T-helper 17 cell (primary cell): ENCODE measurements around the gene COLGALT1. TPM values are rescaled to one million over a fixed set of nuclear protein-coding genes. Genes with fewer than 3 reads are reported as not detected.
A peak's percentile ranks its signal among the peaks of the same experiment; 100 is the strongest.
"Not testable (repeated sequence)": the region's sequence is repeated elsewhere in the genome, so short reads cannot be mapped to it uniquely, and the experiment has no call there.

ENCODE experiments used
- ATAC-seq: fragments of 150-1000 bp; cut with Tn5 transposase; 2 replicates; pipeline ENCODE4 v1.10.0; 2021; ENCODE audit warnings: mild to moderate bottlenecking, moderate library complexity
- DNase-seq, 3 donors: peaks; one replicate each; pipeline versions ENCODE4 v3.0.0 to v3.0.0-alpha.2; 2020 to 2021
- H3K9me3 ChIP-seq: one replicate; pipeline ENCODE4 v1.7.0; 2013; ENCODE audit warnings: low read length, mild to moderate bottlenecking; ENCODE audit not compliant: control insufficient read depth, poor library complexity, severe bottlenecking
- H3K27ac Mint-ChIP-seq: one replicate; pipeline ENCODE4 v1.8.0; 2022; ENCODE audit warnings: mild to moderate bottlenecking, moderate library complexity, mixed read lengths
- H3K27me3 Mint-ChIP-seq: one replicate; pipeline ENCODE4 v1.8.0; 2022; ENCODE audit warnings: mixed read lengths
- H3K36me3 Mint-ChIP-seq: one replicate; pipeline ENCODE4 v1.8.0; 2022; ENCODE audit warnings: low read depth, mixed read lengths
- H3K4me1 Mint-ChIP-seq: one replicate; pipeline ENCODE4 v1.8.0; 2022; ENCODE audit warnings: mild to moderate bottlenecking, mixed read lengths
- H3K4me3 Mint-ChIP-seq: one replicate; pipeline ENCODE4 v1.8.0; 2022; ENCODE audit warnings: mild to moderate bottlenecking, moderate library complexity, mixed read lengths
- total RNA-seq, 4 donors: library from RNA in 2 of 4; stranded (reverse) in 2 of 4; gene quantifications; one replicate each; pipeline ENCODE4 v1.2.3 and lab custom pipeline; 2022 to 2026

The COLGALT1 gene
- total RNA-seq, 2 donors from 2014 or later, result 42.1 to 42.4 TPM

DNA sequence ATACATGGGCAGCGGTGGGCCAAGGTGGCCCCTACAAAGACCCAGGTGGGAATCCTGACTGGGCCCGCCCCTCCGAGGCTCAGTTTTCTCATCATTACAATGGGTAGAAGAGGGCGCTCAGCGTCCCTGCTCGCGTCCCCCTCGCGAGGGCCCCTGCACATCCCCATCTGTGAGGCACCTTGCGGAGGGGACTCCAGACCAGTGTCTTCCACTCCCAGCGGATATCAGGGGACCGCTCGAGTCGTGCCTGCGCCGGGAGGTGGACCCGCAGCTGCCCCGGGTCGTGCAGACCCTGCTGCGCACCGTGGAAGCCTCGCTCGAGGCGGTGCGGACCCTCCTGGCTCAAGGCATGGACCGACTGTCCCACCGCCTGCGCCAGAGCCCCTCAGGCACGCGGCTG is 15.3 kb upstream of the COLGALT1 start:
- no peak for ATAC-seq
- no peaks in the 10 kb centered on the region for H3K36me3 Mint-ChIP-seq

GRCh38 chr19:17541184-17541759 is 14.2 kb upstream of the COLGALT1 start:
- ATAC-seq (no peak), DNase-seq (no peak)
- Mint-ChIP-seq H3K36me3 (no peaks in the 10 kb centered on the region), H3K27ac (no peak overlapping the region), H3K27me3 (no peaks in the 10 kb centered on the region), H3K4me3 (no peak overlapping the region), H3K4me1 (peaks cover 15% of the 10 kb centered on the region)
- no peaks in the 10 kb centered on the region for H3K9me3 ChIP-seq

More for the DNA sequence above, 15.3 kb upstream of the COLGALT1 start:
- no peaks in the 10 kb centered on the region for H3K27me3 Mint-ChIP-seq
- H3K4me3 Mint-ChIP-seq, result no peak overlapping the region
- DNase-seq, result no peak
- no peak overlapping the region for H3K27ac Mint-ChIP-seq
- H3K4me1 Mint-ChIP-seq, result peaks cover 15% of the 10 kb centered on the region
- no peaks in the 10 kb centered on the region for H3K9me3 ChIP-seq

- H3K4me1 Mint-ChIP-seq, result peaks cover 17% of the 10 kb centered on the region
- H3K27ac Mint-ChIP-seq, result no peak overlapping the region
- DNase-seq (no peak), ATAC-seq (no peak)
- H3K4me3 Mint-ChIP-seq, result no peak overlapping the region
- H3K27me3 Mint-ChIP-seq, result no peaks in the 10 kb centered on the region
- H3K9me3 ChIP-seq, result no peaks in the 10 kb centered on the region
- no peaks in the 10 kb centered on the region for H3K36me3 Mint-ChIP-seq
These were observed 13.4 kb upstream of the COLGALT1 start for GRCh38 chr19:17542042-17542441.

DNA sequence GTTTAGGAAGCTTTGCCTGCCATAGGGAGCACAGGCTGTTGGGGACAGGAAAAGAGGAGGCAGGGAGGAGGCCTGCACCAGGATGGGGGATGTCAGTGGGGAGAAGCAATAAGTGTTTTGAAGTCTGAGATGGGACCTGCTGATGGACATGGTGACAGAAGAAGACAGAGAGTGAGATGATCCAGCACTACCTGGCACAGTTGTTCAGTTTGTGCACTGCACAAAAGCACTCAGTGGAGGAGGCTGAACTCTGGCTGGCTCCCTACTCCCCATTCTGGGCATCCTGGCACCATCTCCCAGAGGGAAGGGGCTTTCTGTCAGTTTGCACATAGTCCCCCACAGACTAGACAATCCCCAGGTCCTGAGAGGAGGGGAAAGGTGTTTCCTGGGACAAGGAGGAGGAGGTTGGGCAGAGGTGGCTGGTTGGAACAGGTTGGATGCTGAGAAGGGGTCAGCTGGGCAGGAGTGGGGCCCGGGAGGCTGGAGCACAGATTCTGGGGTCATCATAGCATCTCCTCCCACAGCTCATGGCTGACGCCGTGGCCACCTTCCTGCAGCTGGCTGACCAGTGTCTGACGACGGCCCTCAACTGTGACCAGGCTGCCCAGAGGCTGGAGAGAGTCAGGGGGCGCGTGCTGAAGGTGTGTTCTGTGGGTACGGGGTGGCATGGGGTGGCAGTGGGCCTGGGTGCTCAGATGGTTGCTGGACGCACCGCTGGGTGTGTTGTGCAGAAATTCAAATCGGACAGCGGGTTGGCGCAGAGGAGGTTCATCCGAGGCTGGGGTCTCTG is 12.5 kb upstream of the COLGALT1 start:
- ATAC-seq, result no peak
- H3K4me3 Mint-ChIP-seq, result no peak overlapping the region

DNA sequence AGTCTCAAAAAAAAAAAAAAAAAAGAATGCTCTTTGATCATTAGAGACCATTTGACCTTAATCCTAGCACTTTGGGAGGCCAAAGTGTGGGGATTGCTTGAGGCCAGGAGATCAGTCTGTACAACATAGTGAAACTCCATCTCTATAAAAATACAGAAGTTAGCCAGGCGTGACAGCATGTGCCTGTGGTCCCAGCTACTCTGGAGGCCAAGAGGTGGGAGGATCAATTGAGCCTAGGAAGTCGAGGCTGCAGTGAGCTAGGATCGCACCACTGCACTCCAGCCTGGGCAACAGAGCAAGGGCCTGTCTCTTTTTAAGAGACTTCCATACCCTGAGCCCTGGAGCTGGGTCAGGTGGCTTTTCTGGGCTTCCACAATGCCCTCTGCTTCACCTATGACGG is 11.5 kb upstream of the COLGALT1 start:
- no peaks in the 10 kb centered on the region for H3K9me3 ChIP-seq
- Mint-ChIP-seq H3K27me3 (no peaks in the 10 kb centered on the region), H3K4me3 (no peak overlapping the region), H3K27ac (no peak overlapping the region), H3K4me1 (peaks cover 8% of the 10 kb centered on the region), H3K36me3 (no peaks in the 10 kb centered on the region)
- DNase-seq (no peak), ATAC-seq (no peak)

More for the DNA sequence above, 12.5 kb upstream of the COLGALT1 start:
- Mint-ChIP-seq H3K27me3 (no peaks in the 10 kb centered on the region), H3K4me1 (peaks cover 15% of the 10 kb centered on the region), H3K27ac (no peak overlapping the region), H3K36me3 (no peaks in the 10 kb centered on the region)
- H3K9me3 ChIP-seq, result no peaks in the 10 kb centered on the region
- no peak for DNase-seq

DNA sequence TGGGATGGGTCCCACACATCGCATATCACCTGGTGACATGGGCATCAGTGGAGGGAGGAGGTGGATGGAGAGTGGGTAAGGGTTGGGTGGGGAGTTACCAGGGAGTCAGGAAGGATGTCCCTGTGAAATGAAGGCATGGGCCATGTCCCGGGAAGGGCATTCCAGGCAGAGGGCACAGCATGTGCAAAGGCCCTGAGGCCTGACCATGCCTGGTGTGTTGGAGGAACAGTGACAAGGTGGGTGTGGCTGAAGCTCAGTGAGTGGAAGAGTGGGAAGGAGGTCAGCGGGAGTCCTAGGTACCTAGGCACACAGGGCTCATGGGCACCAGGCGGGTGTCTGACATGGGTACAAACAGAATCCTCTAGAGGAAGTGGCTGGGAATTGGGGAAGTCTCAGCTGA is 11.0 kb upstream of the COLGALT1 start:
- H3K4me3 Mint-ChIP-seq, result no peak overlapping the region
- H3K4me1 Mint-ChIP-seq, result peaks cover 8% of the 10 kb centered on the region
- no peaks in the 10 kb centered on the region for H3K9me3 ChIP-seq
- H3K36me3 Mint-ChIP-seq, result no peaks in the 10 kb centered on the region
- ATAC-seq (no peak), DNase-seq (no peak)
- no peak overlapping the region for H3K27ac Mint-ChIP-seq
- H3K27me3 Mint-ChIP-seq, result no peaks in the 10 kb centered on the region

- Mint-ChIP-seq H3K27ac (no peak overlapping the region), H3K4me1 (peaks cover 5% of the 10 kb centered on the region), H3K27me3 (no peaks in the 10 kb centered on the region), H3K36me3 (no peaks in the 10 kb centered on the region), H3K4me3 (no peak overlapping the region)
- DNase-seq (no peak), ATAC-seq (no peak)
- no peaks in the 10 kb centered on the region for H3K9me3 ChIP-seq
These were observed 7.3 kb upstream of the COLGALT1 start for GRCh38 chr19:17548145-17548544.

GRCh38 chr19:17549085-17549740 is 6.2 kb upstream of the COLGALT1 start:
- Mint-ChIP-seq H3K36me3 (no peaks in the 10 kb centered on the region), H3K27ac (no peak overlapping the region), H3K27me3 (no peaks in the 10 kb centered on the region), H3K4me3 (no peak overlapping the region), H3K4me1 (peaks cover 2% of the 10 kb centered on the region)
- no peaks in the 10 kb centered on the region for H3K9me3 ChIP-seq
- DNase-seq (no peak), ATAC-seq (no peak)

DNA sequence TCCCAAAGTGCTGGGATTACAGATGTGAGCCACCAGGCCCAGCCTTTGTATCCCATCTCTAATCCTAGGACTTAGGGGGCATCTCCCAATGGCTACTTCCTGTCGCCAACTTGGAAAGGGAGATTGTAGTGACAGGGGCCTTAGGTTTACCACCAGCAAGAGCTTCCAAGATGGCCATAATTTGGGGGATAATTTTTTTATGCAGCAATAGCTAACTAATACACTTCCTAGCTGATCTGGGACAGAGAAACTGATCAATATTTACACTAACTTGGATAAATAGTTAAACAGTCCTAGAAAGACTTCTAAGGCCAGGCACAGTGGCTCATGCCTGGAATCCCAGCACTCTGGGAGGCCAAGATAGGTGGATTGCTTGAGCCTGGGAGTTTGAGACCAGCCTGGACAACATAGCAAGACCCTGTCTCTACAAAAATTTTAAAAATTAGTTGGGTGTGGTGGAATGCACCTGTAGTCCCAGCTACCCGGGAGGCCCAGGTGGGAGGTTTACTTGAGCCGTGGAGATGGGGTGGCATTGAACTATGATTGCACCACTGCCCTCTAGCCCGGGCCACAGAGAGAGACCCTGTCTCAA is 5.3 kb upstream of the COLGALT1 start:
- H3K4me3 Mint-ChIP-seq, result no peak overlapping the region
- no peaks in the 10 kb centered on the region for H3K36me3 Mint-ChIP-seq
- H3K9me3 ChIP-seq, result no peaks in the 10 kb centered on the region
- peaks cover 4% of the 10 kb centered on the region for H3K4me1 Mint-ChIP-seq
- no peak overlapping the region for H3K27ac Mint-ChIP-seq
- no peaks in the 10 kb centered on the region for H3K27me3 Mint-ChIP-seq
- no peak for DNase-seq
- ATAC-seq, result no peak

DNA sequence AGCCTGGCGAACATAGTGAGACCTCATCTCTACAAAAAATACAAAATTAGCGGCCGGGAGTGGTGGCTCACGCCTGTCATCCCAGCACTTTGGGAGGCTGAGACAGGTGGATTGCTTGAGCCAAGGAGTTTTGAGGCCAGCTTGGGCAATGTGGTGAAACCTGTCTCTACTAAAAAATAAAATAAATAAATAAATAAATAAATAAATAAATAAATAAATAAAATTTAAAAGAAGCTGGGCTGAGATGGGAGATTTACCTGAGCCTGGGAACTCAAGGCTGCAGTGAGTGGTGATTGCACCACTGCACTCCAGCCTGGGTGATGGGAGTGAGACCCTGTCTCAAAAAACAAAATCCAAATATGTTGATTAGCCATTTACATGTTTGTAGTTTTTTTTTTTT is 2.7 kb upstream of the COLGALT1 start:
- H3K27me3 Mint-ChIP-seq, DNase-seq, ATAC-seq, H3K36me3 Mint-ChIP-seq, H3K4me1 Mint-ChIP-seq, H3K9me3 ChIP-seq, H3K27ac Mint-ChIP-seq, H3K4me3 Mint-ChIP-seq: not testable (repeated sequence)

- Mint-ChIP-seq H3K27ac (no peak overlapping the region), H3K4me1 (peaks cover 4% of the 10 kb centered on the region), H3K4me3 (no peak overlapping the region), H3K36me3 (no peaks in the 10 kb centered on the region), H3K27me3 (no peaks in the 10 kb centered on the region)
- H3K9me3 ChIP-seq, result no peaks in the 10 kb centered on the region
- DNase-seq (no peak), ATAC-seq (no peak)
These were observed 2.2 kb upstream of the COLGALT1 start for GRCh38 chr19:17553256-17553655.

- Mint-ChIP-seq H3K27ac (no peak overlapping the region), H3K4me3 (peak overlapping the region; percentile 89), H3K4me1 (peaks cover 6% of the 10 kb centered on the region), H3K36me3 (peaks cover 2% of the 10 kb centered on the region), H3K27me3 (no peaks in the 10 kb centered on the region)
- no peaks in the 10 kb centered on the region for H3K9me3 ChIP-seq
- ATAC-seq, result peak; percentile 4
- no peak for DNase-seq
These were observed 425 bp upstream of the COLGALT1 start for GRCh38 chr19:17554968-17555479.
